GM18517 (cell line): ENCODE measurements around the gene TNFAIP1.

ENCODE experiments used
- ATAC-seq: cut with Tn5 transposase; IDR thresholded peaks from one replicate; pipeline ENCODE4 v1.9.1; 2021; ENCODE audit warnings: mild to moderate bottlenecking, moderate library complexity; ENCODE audit not compliant: unreplicated experiment

The TNFAIP1 gene

GRCh38 chr17:28370035-28370743 is 34.6 kb downstream of the TNFAIP1 start, which contains the start of gene VTN:
VTN (minus strand) TSS chr17:28370307; CDS start chr17:28370203, 104 bp downstream.
- no peak for ATAC-seq

GRCh38 chr17:28370744-28371103 is 35.2 kb downstream of the TNFAIP1 start:
- no peak for ATAC-seq

- peak; percentile 54 for ATAC-seq
Observed at GRCh38 chr17:28371245-28372202, 36.0 kb downstream of the TNFAIP1 start, which contains the start of gene SARM1. SARM1 (plus strand) TSS chr17:28371694; CDS start chr17:28372033, 339 bp downstream.

GRCh38 chr17:28372203-28372944 is 36.8 kb downstream of the TNFAIP1 start:
- ATAC-seq, result peak; percentile 31

- no peak for ATAC-seq
Observed at GRCh38 chr17:28372945-28373274, 37.3 kb downstream of the TNFAIP1 start.

GRCh38 chr17:28379814-28380801 is 44.5 kb downstream of the TNFAIP1 start:
- no peak for ATAC-seq

GRCh38 chr17:28381141-28381825 is 45.7 kb downstream of the TNFAIP1 start:
- ATAC-seq, result no peak

GRCh38 chr17:28384281-28385036 is 48.9 kb downstream of the TNFAIP1 start:
- no peak for ATAC-seq

- ATAC-seq, result no peak
Observed at GRCh38 chr17:28385037-28385400, 49.5 kb downstream of the TNFAIP1 start.

- no peak for ATAC-seq
Observed at GRCh38 chr17:28385406-28385805, 49.8 kb downstream of the TNFAIP1 start.

GRCh38 chr17:28386391-28386790 is 50.8 kb downstream of the TNFAIP1 start:
- ATAC-seq, result no peak

- ATAC-seq, result no peak
Observed at GRCh38 chr17:28388106-28388505, 52.5 kb downstream of the TNFAIP1 start.

GRCh38 chr17:28390141-28390540 is 54.6 kb downstream of the TNFAIP1 start:
- no peak for ATAC-seq

GRCh38 chr17:28390563-28390962 is 55.0 kb downstream of the TNFAIP1 start:
- no peak for ATAC-seq

- ATAC-seq, result no peak
Observed at GRCh38 chr17:28390984-28391383, 55.4 kb downstream of the TNFAIP1 start.

- ATAC-seq, result no peak
Observed at GRCh38 chr17:28391401-28391800, 55.8 kb downstream of the TNFAIP1 start.

GRCh38 chr17:28392491-28392890 is 56.9 kb downstream of the TNFAIP1 start:
- ATAC-seq, result no peak

GRCh38 chr17:28394337-28395116 is 59.0 kb downstream of the TNFAIP1 start:
- no peak for ATAC-seq
